HG03565 (cell line): ENCODE data around the gene CREB3L2.
"Not testable (repeated sequence)": the region's sequence is repeated elsewhere in the genome, so short reads cannot be mapped to it uniquely, and the experiment has no call there.

Experiments used
- ATAC-seq: cut with Tn5 transposase; IDR thresholded peaks from one replicate; pipeline ENCODE4 v1.9.1; 2021; ENCODE audit warnings: mild to moderate bottlenecking, moderate library complexity; ENCODE audit not compliant: unreplicated experiment

Gene CREB3L2

DNA sequence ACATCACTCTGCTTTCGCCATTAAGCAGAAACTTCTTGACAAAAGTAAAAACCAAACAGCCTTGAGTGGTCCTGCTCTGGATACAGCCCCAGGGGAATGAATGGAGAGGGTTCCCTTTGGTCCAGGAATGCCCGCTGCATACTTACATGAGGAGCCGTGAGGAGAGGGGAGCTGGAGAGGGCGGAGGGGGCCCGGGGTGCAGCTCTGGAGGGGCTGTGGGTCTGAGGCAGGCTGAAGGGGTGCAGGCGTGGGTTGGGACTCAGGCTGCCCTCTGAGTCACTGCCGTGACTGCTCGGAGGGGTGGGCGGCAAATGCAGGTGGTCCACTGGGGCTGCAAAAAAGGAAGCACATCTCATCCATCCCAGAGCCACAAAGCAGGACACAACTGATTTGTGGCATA is 93.8 kb downstream of the CREB3L2 start:
- ATAC-seq = no peak

DNA sequence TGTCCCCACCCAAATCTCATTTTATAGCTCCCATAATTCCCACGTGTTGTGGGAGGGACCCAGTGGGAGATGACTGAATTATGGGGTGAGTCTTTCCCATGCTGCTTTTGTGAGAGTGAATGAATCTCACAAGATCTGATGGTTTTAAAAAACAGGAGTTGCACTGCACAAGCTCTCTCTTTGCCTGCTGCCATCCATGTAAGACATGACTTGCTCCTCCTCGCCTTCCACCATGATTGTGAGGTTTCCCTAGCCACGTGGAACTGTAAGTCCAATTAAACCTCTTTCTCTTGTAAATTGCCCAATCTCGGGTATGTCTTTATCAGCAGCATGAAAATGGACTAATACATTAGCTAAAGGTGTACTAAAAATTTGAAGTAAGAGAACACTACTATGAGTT is 95.2 kb downstream of the CREB3L2 start:
- ATAC-seq = not testable (repeated sequence)

DNA sequence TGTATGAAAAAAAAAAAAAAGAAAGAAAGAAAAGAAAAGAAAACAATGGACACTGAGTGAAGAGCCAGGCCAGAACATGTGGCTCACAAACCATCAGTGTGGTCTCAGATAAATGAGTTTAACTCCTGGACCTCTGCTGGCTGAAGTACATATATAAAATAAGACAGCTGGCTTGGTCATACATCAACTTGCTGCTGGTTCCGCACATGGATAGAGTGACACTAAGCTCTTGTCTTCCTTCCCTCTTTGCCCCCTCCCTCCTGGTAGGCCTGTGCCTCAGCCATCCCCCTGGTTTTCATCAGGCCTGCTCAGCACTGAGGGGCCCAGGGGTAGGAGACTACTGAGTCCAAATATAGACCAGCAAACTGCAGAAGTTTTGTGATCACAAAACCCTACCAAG is 97.1 kb downstream of the CREB3L2 start:
- ATAC-seq = no peak

DNA sequence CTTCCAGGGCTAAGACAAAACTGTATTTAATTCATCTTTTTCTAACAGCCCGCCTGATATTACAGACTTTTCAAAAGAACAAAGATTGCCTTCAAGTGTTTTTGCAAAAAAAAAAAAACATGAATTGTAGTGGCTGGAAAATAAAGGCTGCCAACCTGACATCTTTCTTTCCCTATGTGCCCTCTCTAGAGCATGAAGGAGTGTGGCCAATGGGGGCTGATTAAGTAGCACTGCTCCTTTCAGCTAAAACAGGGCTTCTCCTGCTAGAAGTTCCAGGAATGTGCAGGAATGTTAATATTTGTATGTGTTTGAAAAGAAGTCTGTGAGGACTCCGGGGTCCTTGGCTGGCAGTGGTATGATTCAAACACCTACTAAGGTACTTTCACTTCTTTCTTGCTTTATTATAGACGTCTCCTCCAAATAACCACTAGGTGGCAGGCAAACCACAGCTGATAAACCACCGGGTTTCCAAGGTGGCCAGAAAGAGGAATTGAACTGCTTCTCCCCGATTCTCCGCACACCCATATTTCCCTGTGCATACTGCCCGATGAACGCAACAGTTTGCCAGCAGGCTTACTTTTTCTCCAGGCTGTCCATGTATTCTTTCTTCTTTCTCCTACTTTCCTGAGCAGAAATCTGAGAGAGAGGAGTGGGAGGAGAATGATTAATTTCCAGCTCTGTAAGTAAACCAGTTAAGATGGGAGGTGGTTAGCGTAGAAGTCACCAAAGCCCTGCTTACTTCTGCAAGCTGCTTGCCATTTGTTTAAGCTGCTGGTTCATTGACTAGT is 98.3 kb downstream of the CREB3L2 start:
- peak; percentile 70 for ATAC-seq

DNA sequence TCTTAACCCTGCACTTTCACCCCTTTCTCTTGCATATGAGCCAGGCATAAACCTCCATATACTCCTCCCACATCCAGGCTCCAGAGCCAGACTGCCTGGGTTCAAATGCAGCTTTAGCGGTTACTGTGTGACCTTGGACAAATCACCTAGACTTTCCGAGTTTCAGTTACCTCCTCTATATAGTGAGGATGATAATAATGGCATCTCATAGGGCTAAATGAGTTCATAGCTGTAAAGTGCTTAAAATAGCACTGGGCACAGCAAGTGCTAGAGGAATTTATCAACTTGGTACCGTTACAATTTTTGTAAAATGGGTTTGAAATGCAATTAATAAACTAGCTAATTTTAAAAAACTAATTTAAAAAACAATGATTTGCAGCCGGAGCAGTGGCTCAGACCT is 101.7 kb downstream of the CREB3L2 start:
- ATAC-seq = no peak

DNA sequence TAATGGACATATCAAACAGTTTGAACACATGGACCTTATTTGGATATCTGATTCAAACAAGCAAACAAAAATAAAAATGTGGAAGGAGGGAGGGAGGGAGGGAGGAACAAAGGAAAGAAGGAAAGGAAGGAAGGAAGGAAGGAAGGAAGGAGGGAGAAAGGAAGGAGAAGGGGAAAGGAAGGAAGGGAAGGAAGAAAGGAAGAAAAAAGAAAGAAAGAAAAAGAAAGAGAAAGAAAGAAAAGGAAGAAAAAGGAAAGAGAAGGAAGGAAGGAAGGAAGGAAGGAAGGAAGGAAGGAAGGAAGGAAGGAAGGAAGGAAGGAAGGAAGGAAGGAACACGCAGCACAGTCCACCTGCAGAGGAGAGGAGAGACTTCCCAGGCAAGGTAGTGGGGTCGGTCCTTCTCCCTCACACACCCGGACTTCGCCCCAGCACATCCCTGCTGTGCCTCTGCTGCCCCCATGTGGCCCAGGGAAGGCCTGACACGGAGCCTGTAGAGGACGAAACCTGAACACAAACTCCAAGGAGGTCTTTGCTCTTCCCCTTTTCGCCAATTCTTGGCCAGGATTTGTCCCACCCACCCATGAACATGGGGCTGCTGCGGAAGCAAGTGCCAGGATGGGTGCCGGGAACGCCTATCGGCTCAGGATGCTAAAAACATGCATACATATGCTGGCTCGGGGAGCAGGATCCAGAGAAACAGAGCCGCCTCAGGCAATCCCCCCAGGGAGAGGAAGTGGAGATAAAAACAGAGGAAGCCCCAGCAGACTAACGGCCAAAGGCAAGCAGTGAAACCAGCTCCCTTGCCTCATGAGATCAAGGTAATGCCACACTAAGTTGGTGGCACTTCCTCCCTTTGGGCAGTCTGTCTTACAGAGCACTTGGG is 102.8 kb downstream of the CREB3L2 start:
- ATAC-seq = peak; percentile 37

DNA sequence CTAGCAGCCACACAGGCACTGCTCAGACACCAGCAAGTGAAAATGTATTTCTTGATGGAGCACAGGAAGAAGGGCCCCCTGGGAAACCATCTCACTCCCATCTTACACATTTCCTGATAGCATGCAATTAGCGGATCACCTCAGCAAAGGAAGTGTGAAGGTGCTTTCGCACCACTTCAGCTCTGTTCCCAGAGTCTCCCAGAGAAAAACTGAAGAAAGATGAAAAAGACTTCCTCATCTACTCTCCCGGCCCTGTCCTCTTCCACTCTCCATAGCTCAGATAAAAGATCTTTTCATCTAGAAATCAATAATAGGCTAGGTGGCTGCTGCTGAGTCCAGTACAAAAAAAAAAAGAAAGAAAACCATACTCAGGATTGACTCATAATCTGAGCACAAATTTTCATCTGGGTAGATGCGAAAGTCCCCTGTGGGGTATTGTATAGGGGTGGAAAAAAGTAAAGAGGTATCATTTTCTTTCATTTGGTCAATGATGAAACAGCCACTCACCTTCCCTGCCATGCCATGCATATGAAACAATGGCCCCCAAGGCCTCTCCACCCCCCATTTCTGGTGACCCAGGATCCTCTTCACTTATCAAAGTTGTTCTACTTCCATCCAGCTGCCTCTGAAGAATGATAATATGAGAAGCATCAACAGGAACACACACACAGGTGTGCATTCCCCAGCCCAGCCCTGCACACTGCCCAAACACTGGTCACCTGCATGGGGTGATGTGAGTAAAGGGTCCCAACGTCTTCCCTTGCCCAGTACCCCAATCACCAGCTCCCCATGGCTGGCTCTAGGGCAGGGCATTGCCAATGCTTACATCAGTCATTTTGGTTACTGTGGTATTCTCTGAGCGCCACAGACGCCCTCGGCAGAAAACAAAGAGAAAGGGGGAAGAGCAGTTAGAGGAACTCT is 106.3 kb downstream of the CREB3L2 start:
- peak; percentile 74 for ATAC-seq

GRCh38 chr7:137893143-137893742 is 108.6 kb downstream of the CREB3L2 start:
- no peak for ATAC-seq

GRCh38 chr7:137891016-137891655 is 110.8 kb downstream of the CREB3L2 start:
- no peak for ATAC-seq

- no peak for ATAC-seq
Measured at GRCh38 chr7:137890449-137890921, 111.4 kb downstream of the CREB3L2 start.

- no peak for ATAC-seq
Measured at GRCh38 chr7:137888241-137888640, 113.6 kb downstream of the CREB3L2 start.

DNA sequence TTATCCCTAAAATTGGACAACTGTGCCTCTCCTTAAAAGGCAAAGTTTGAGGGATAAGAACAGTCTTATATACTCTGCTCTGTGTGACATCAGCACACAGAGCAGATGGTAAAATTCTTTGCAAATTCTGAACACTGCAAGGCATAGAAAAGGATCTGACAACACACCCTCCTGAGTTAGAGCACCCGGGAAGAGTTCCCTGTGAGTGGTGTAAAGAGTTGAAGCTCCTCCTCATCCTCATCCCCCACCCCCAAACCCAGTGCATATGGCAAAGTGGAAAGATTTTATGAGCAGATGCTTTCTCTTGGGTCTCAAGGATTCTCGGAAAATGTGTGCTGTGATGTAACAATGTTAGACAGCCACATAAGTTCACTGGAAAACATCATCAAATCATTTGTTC is 115.1 kb downstream of the CREB3L2 start:
- no peak for ATAC-seq

DNA sequence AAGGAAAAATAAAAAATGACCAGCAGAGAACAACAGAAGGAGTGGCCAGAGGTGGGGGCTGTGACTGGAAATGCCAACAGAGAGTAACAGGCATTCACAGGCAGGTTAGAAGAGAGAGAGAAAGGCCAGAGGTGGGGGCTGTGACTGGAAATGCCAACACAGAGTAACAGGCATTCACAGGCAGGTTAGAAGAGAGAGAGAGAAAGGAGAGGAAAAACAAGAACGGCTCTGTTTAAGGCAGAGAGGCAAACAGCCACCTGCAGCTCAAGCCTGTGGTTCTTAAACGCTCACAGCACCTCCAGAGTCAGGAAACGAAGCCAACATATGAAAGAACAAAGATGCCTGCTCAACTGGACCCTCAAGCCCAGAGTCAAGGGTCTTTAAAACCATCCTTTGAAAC is 115.6 kb downstream of the CREB3L2 start:
- no peak for ATAC-seq

DNA sequence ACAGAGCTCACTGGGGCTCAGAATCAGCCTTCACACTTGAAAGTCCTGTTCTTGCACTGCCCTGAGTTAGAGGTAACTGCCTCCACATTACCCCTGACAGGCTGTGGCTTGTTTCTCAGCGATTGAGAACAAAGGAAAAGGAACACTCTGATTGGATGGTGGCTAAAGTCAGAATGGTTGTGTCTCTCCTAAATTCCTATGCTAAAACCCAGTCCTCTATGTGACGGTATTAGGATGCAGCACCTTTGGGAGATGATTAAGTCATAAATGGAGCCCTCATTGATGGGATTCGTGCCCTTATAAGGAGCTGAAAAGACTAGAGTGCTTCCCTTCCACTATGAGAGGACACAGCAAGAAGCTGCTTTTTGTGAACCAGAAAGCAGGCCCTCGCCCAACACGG is 116.2 kb downstream of the CREB3L2 start:
- no peak for ATAC-seq

- ATAC-seq = no peak
Measured at GRCh38 chr7:137882806-137883205, 119.1 kb downstream of the CREB3L2 start.

GRCh38 chr7:137882261-137882668 is 119.6 kb downstream of the CREB3L2 start:
- ATAC-seq = peak; percentile 96

GRCh38 chr7:137881607-137882260 is 120.2 kb downstream of the CREB3L2 start:
- ATAC-seq = peak; percentile 7

DNA sequence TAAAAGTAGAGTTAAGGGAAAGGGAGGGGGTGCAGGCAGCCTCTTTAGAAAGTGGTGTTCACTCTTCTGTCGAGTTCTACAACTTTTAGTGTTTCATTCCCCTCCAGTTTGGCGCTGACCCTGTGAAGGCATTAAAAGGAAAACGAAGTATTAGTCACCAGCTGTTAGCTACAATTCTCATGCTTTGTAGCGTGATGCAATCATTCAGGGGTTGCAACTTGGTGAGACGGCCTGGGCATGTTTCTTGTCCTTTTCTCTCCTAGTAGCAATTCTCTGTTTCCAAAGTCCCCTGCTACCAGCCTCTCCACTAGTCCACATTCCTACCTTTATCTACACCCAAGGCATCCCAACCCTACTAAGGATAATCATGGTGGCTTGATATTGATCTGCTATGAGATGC is 121.5 kb downstream of the CREB3L2 start:
- no peak for ATAC-seq

DNA sequence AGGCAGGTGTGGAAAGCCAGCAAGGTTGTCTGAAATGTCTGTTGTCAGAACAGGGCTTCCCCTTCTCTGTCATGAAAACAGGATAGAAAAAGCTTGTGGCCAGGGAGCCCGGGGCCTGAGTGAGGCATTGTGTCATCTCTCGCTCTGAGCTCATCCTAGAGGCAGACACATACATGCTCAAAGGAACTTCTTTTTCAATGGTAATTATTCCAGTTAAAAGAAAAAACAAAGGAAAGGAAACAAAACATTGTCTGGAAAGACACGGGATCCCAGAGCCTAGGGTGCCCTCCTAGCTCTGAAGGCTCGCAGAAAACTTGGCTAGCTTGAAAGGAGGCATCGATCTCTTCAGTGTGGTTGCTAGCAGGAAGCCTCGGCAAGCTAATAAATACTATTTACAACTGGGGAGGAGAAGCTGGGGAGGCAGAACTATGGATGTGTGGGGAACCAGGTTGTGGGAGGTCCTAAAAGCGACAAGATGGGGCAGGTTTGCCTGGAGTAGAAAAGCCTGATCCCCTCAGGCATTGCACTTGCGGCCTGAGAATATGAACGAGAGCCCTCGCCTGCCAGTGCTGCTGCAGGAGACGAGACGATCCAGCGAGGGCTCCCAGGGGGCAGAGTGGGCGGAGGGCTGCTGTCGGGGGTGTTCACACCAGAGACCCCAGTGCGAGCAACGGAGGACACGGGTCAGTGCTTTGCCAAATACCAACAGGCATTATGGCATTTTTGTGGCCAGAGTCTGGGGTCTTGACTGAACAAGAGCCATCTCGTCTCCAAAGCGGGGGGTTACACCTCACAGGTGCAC is 122.3 kb downstream of the CREB3L2 start:
- ATAC-seq = no peak
